ENCODE data around the gene GRK5. TPM values are rescaled to one million over a fixed set of nuclear protein-coding genes. Genes with fewer than 3 reads are reported as not detected.

GRK5 gene
- total and polyA plus RNA-seq, 8 donors, result 34.6 to 60.8 (median 54.5) TPM

DNA sequence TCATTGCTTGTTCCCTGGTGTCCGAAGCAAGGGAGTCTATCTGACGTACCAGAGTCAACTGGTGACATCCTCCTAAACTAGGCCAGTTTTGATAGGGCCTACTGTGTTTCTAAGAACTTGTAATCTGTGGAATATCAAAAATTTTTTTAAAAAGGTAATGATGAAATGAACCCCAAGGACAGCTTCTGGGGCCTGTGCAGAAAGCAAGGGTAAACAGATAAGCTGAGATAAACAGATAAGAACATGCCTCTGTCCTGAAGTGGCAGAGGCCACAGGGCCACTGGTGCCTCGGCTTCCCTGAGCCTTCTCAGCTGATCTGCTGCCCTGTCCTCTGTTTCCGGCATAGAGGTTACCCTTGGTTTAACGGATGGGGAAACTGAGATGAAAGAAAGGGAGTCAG lies 8.8 kb downstream of the GRK5 start:
- Histone ChIP-seq H3K36me3 (no peaks in the 10 kb centered on the region), H3K9me3 (no peaks in the 10 kb centered on the region), H3K4me3 (no peak overlapping the region), H3K27ac (no peak overlapping the region), H3K27me3 (no peaks in the 10 kb centered on the region), H3K4me1 (peaks cover 14 to 53% of the 10 kb centered on the region in 2 donors)
- intact Hi-C loops (cut with DNase I), result no loop called here
- TF ChIP-seq, protein P1, sequence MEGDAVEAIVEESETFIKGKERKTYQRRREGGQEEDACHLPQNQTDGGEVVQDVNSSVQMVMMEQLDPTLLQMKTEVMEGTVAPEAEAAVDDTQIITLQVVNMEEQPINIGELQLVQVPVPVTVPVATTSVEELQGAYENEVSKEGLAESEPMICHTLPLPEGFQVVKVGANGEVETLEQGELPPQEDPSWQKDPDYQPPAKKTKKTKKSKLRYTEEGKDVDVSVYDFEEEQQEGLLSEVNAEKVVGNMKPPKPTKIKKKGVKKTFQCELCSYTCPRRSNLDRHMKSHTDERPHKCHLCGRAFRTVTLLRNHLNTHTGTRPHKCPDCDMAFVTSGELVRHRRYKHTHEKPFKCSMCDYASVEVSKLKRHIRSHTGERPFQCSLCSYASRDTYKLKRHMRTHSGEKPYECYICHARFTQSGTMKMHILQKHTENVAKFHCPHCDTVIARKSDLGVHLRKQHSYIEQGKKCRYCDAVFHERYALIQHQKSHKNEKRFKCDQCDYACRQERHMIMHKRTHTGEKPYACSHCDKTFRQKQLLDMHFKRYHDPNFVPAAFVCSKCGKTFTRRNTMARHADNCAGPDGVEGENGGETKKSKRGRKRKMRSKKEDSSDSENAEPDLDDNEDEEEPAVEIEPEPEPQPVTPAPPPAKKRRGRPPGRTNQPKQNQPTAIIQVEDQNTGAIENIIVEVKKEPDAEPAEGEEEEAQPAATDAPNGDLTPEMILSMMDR (IDR thresholded peaks at IDR 0.05), result no peak
- DNase-seq, result no peak
- no peak for ATAC-seq

DNA sequence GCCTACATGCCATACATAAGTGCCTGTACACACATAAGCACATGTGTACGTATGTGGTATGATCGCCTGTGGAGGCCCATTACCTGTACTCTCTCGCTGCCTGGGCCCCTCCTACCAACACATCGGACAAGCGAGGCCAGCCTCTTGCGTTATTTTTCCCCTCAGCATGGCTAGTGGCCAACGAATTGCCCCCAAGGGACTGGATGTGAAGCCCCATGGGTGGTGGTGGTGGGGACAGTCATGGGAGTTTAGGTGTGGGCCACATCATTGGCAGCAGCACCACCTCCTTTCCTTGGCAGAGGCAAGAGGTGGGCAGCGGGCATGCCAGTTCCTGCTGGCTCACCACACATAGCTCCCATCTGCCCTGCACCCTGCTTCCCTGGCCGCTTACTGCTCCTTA lies 10.0 kb downstream of the GRK5 start:
- intact Hi-C loops (cut with DNase I), result no loop called here
- DNase-seq (no peak), ATAC-seq (no peak)
- H3K4me3 ChIP-seq, result no peak overlapping the region
- H3K27ac ChIP-seq, result no peak overlapping the region
- peaks cover 8 to 53% of the 10 kb centered on the region in 2 donors for H3K4me1 ChIP-seq
- TF ChIP-seq, protein P1 (IDR thresholded peaks at IDR 0.05), result no peak
- H3K27me3 ChIP-seq, result no peaks in the 10 kb centered on the region
- no peaks in the 10 kb centered on the region for H3K9me3 ChIP-seq
- H3K36me3 ChIP-seq, result no peaks in the 10 kb centered on the region

DNA sequence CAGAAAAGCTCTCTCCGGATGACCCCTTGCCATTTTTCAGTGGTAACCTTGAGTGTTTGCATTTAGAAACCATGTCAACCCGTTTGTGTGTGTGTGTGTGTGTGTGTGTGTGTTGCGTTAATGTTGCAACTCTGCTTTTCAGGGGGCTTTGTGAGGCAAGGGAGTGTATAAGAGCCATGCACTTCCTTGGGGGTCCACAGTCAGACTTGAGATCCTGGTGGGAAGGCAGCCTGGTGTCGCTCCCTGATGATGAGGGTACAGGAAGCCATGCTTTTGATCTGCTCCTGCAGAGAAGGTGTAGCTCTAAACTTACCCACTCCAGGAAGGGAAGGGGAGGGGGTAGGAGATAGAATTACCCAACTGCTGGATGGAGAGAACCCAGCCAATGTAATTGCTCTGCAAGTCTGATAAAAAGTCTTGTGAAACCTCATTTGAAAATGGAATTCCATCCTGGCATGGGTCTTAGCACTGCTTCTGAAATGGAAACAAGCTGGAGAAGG lies 10.7 kb downstream of the GRK5 start:
- H3K4me1 ChIP-seq, result peaks cover 11 to 53% of the 10 kb centered on the region in 2 donors
- TF ChIP-seq, protein P1 (IDR thresholded peaks at IDR 0.05), result no peak
- no peak overlapping the region for H3K4me3 ChIP-seq
- H3K27me3 ChIP-seq, result no peaks in the 10 kb centered on the region
- DNase-seq (peak in 2 of 4 donors; percentile 87 to 92), ATAC-seq (peak; percentile 37)
- no peak overlapping the region for H3K27ac ChIP-seq
- H3K9me3 ChIP-seq, result no peaks in the 10 kb centered on the region
- H3K36me3 ChIP-seq, result no peaks in the 10 kb centered on the region
- intact Hi-C loops (cut with DNase I), result no loop called here

DNA sequence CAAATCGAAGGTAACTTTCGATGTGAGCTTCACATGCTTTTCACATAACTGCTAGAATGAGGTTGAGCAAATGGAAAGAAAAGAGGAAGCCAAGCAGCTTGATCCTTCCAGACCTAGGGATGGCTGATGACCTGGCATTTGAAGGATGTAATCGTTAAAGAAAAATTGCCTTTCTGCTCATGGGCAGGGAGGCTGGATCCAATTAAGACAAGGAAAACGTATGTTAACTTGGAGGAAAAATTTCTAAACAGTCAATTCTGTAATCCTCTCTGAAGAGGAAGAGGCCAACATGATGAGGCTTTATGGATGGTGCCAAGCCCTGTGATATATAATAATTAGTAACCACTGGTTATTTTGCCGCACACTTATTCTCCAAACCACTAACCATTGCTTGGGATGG lies 12.5 kb downstream of the GRK5 start:
- TF ChIP-seq, protein P1 (IDR thresholded peaks at IDR 0.05), result no peak
- Histone ChIP-seq H3K27me3 (no peaks in the 10 kb centered on the region), H3K36me3 (no peaks in the 10 kb centered on the region), H3K27ac (peak overlapping the region; percentile 39 to 66), H3K4me1 (peaks cover 6 to 39% of the 10 kb centered on the region in 2 donors), H3K9me3 (no peaks in the 10 kb centered on the region), H3K4me3 (no peak overlapping the region)
- intact Hi-C loops (cut with DNase I), result no loop called here
- no peak for DNase-seq
- ATAC-seq, result no peak

DNA sequence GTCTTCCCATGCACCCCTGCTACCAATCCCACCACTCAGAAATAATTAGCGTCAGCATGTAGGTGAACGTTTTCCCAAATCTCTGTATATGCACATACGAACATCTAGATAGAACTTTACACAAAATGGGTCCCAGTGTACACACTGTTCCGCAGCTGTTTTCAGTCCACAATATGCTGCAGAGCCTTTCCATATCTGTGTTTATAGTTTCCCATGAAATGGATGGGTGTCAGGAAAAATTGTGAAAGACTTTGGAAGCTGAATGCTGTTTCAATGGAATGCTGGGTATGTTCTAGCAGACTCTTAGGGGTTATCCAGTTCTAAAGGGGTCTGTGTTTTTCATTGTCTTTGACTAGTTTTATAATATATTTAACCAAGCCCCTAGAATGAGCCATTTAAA lies 13.8 kb downstream of the GRK5 start:
- Histone ChIP-seq H3K27ac (peak overlapping the region; percentile 65 to 66), H3K27me3 (no peaks in the 10 kb centered on the region), H3K9me3 (no peaks in the 10 kb centered on the region), H3K4me3 (no peak overlapping the region), H3K4me1 (peaks cover 6 to 36% of the 10 kb centered on the region in 2 donors), H3K36me3 (no peaks in the 10 kb centered on the region)
- peak in 2 of 4 donors; percentile 80 to 86 for DNase-seq
- peak; percentile 45 for ATAC-seq
- TF ChIP-seq, protein P1 (IDR thresholded peaks at IDR 0.05), result no peak
- intact Hi-C loops (cut with DNase I), result no loop called here

Measured in left lung (tissue), 10 donors.